Thyroid gland (tissue), 4 donors: ENCODE data around the gene PRKCA.

Experiments
- POLR2A ChIP-seq, 2 donors: fragments of 450-650 bp; IDR thresholded peaks; one replicate each; pipeline ENCODE4 v1.6.1; 2017; ENCODE audit warnings: antibody characterized with exemption in 2 of 2, mild to moderate bottlenecking in 2 of 2, moderate library complexity in 1 of 2
- TF ChIP-seq, protein P1 (sequence below), 6 experiments: fragments of 200-600 bp in 3 of 6; fragments of 450-650 bp in 3 of 6; sonication (generic) in 3 of 6; IDR thresholded peaks; one replicate each; pipeline ENCODE4 v1.5.1; 2016 to 2019; ENCODE audit warnings: antibody characterized with exemption in 6 of 6, mild to moderate bottlenecking in 2 of 6, inconsistent platforms in 1 of 6, moderate library complexity in 1 of 6

DNA sequence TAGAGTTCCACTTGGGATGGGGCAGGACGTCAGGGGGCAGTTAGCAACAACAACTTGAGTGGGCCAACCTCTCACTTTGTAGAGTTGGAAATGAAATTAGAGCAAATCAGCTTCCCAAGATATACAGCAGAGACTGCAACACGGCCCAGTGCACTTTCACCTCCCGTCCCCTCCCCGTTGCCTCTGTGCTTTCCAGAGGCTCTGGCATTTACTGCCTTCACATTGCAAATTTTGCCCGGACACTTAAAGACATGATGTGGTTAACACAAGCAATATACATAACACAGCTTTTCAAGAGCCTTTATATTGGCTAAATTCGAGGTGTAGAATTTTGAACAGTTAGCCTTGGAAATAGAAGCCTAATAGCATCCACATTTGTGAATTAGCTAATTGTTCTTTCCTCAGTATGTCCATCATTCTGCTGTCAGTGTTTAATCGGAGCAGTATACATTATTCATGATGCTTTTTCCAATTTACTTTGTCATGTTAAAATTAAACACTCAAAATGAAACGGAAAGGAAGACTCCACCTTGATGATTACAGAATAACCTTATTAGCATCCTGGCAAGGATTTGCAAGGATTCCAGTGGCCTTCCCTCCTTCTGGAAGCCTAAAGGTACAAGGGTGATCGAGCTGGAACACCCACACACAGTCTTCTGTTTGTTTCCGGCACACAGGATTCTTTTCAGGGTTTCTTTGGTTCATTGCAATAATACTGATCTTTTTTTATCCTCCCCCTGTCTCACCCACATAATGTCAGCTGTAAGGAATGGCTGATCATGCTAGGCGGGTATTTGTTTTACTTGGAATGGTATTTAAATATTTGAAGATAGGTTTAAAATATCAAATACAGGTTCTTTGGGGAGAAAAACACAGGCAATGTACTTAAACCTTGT, 341.6 kb downstream of the PRKCA start:
- TF ChIP-seq, protein P1, sequence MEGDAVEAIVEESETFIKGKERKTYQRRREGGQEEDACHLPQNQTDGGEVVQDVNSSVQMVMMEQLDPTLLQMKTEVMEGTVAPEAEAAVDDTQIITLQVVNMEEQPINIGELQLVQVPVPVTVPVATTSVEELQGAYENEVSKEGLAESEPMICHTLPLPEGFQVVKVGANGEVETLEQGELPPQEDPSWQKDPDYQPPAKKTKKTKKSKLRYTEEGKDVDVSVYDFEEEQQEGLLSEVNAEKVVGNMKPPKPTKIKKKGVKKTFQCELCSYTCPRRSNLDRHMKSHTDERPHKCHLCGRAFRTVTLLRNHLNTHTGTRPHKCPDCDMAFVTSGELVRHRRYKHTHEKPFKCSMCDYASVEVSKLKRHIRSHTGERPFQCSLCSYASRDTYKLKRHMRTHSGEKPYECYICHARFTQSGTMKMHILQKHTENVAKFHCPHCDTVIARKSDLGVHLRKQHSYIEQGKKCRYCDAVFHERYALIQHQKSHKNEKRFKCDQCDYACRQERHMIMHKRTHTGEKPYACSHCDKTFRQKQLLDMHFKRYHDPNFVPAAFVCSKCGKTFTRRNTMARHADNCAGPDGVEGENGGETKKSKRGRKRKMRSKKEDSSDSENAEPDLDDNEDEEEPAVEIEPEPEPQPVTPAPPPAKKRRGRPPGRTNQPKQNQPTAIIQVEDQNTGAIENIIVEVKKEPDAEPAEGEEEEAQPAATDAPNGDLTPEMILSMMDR (IDR thresholded peaks at IDR 0.05) = no peak
- TF ChIP-seq POLR2A (IDR thresholded peaks at IDR 0.05) = no peak
